ENCODE data around the gene CMBL. TPM values are rescaled to one million over a fixed set of nuclear protein-coding genes. Genes with fewer than 3 reads are reported as not detected.

The CMBL gene
- total and polyA plus RNA-seq, 2 of the 13 experiments (the other 11 are each of a cell fraction or from before 2014, with no cell fraction given) = 11.5 to 17.0 TPM

DNA sequence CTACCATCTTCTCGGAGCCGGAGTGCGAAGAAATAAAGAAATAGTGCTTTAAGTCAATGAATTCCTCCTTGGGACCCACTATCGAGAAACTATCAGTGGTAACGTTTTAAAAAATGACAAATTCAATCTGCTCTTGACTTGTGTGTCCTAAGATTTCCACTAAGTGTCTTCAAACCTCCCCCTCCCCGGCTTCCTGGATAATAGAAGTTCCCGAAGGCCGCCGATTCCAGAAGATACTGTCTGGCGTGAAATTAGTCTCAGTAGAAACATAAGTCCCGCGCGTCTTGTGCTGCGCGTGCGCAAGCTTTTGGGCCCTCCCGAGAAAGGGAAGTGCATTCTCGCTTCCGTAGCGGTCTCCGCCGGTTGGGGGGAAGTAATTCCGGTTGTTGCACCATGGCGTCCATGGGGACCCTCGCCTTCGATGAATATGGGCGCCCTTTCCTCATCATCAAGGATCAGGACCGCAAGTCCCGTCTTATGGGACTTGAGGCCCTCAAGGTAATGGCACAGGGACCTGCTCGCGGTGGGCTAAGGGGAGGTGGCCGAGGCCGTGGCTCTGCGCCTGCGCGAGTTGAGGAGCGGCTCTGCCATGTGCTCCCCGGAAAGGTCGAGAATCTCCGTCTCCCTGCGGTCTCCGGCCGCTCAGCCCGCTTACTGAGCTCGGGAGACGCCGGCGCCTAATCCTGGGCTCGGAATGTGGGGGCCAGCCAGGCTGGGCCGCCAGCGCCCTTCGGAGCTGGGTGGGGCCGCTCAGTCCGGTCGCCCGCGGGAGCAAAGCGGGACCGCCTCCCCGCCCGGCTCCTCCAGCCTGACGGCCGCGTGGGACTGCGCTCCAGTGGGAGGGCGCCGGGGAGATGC, 57.5 kb downstream of the CMBL start, which contains the start of gene CCT5 (continued):
- no peak for TF ChIP-seq ZBTB4 (CRISPR knock-in tag; IDR thresholded peaks at IDR 0.05; ENCODE audit: borderline replicate concordance)
- peak; percentile 60 for TF ChIP-seq SP2 (CRISPR knock-in tag; IDR thresholded peaks at IDR 0.05)
- TF ChIP-seq GABPB1 (CRISPR knock-in tag; IDR thresholded peaks at IDR 0.05) = peak; percentile 81
- TF ChIP-seq PRPF4 (IDR thresholded peaks at IDR 0.05; ENCODE audit: low read depth, low read length, poor library complexity, severe bottlenecking) = no peak
- TF ChIP-seq NR0B2 (CRISPR knock-in tag; IDR thresholded peaks at IDR 0.05) = peak; percentile 84; the same call in 1 of the 2 replicates
- no peak for TF ChIP-seq ZNF382 (CRISPR knock-in tag; IDR thresholded peaks at IDR 0.05; ENCODE audit: borderline replicate concordance)
- TF ChIP-seq TOE1 (CRISPR knock-in tag; IDR thresholded peaks at IDR 0.05) = no peak; the same call in 1 of the 2 replicates
- TF ChIP-seq ZFX (CRISPR knock-in tag; IDR thresholded peaks at IDR 0.05; ENCODE audit: low read depth) = peak; percentile 87
- TF ChIP-seq ZBTB26 (CRISPR knock-in tag; IDR thresholded peaks at IDR 0.05; ENCODE audit: borderline replicate concordance) = no peak
- no peak for TF ChIP-seq ZSCAN21 (CRISPR knock-in tag; IDR thresholded peaks at IDR 0.05; ENCODE audit: borderline replicate concordance)
- TF ChIP-seq, protein P1, sequence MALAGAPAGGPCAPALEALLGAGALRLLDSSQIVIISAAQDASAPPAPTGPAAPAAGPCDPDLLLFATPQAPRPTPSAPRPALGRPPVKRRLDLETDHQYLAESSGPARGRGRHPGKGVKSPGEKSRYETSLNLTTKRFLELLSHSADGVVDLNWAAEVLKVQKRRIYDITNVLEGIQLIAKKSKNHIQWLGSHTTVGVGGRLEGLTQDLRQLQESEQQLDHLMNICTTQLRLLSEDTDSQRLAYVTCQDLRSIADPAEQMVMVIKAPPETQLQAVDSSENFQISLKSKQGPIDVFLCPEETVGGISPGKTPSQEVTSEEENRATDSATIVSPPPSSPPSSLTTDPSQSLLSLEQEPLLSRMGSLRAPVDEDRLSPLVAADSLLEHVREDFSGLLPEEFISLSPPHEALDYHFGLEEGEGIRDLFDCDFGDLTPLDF (CRISPR knock-in tag; IDR thresholded peaks at IDR 0.05) = no peak
- TF ChIP-seq HIVEP1 (CRISPR knock-in tag; IDR thresholded peaks at IDR 0.05) = peak; percentile 65; the same call in 1 of the 2 replicates
- TF ChIP-seq TBX2 (CRISPR knock-in tag; IDR thresholded peaks at IDR 0.05; ENCODE audit: borderline replicate concordance) = no peak; the same call in 1 of the 2 replicates
- no peak for TF ChIP-seq RELA (CRISPR knock-in tag; IDR thresholded peaks at IDR 0.05)
- TF ChIP-seq ZNF83 (CRISPR knock-in tag; IDR thresholded peaks at IDR 0.05; ENCODE audit: borderline replicate concordance) = no peak
- TF ChIP-seq MBD4 (IDR thresholded peaks at IDR 0.05; ENCODE audit: borderline replicate concordance, low read length) = no peak
- TF ChIP-seq TCF7 (IDR thresholded peaks at IDR 0.05; ENCODE audit: low read depth) = no peak
- no peak for TF ChIP-seq ZFP62 (CRISPR knock-in tag; IDR thresholded peaks at IDR 0.05)
- no peak for TF ChIP-seq ZIK1 (CRISPR knock-in tag; IDR thresholded peaks at IDR 0.05; ENCODE audit: borderline replicate concordance, low read depth)
- TF ChIP-seq TRIM24 (CRISPR knock-in tag; IDR thresholded peaks at IDR 0.05) = no peak
- no peak for TF ChIP-seq ZNF251 (CRISPR knock-in tag; IDR thresholded peaks at IDR 0.05)

All from HepG2 (cell line).